Ishikawa (cell line): ENCODE data around the gene KCNIP4.

Source experiments
- CEBPB ChIP-seq: IDR thresholded peaks from 2 replicates; pipeline ENCODE4 v1.6.1; 2012
- CREB1 ChIP-seq: IDR thresholded peaks from 2 replicates; pipeline ENCODE4 v1.6.1; 2012; ENCODE audit warnings: low read depth
- EGR1 ChIP-seq: IDR thresholded peaks from 2 replicates; pipeline ENCODE4 v1.6.1; 2012
- EP300 ChIP-seq: IDR thresholded peaks from 2 replicates; pipeline ENCODE4 v1.6.1; 2012; ENCODE audit warnings: borderline replicate concordance
- FOXM1 ChIP-seq: IDR thresholded peaks from 2 replicates; pipeline ENCODE4 v1.6.1; 2012; ENCODE audit warnings: low read depth, borderline replicate concordance
- NFIC ChIP-seq: IDR thresholded peaks from 2 replicates; pipeline ENCODE4 v1.6.1; 2012
- RAD21 ChIP-seq: IDR thresholded peaks from 2 replicates; pipeline ENCODE4 v1.6.1; 2012; ENCODE audit warnings: low read depth
- TAF1 ChIP-seq: IDR thresholded peaks from 2 replicates; pipeline ENCODE4 v1.6.1; 2012; ENCODE audit warnings: low read depth, mild to moderate bottlenecking
- TCF12 ChIP-seq: IDR thresholded peaks from 2 replicates; pipeline ENCODE4 v1.6.1; 2012; ENCODE audit warnings: low read depth
- TEAD4 ChIP-seq: IDR thresholded peaks from 2 replicates; pipeline ENCODE4 v1.6.1; 2012
- YY1 ChIP-seq: IDR thresholded peaks from 2 replicates; pipeline ENCODE4 v1.6.1; 2012; ENCODE audit warnings: low read depth
- ZBTB7A ChIP-seq: IDR thresholded peaks from 2 replicates; pipeline ENCODE4 v1.6.1; 2012; ENCODE audit warnings: low read depth
- TF ChIP-seq, protein P1 (sequence below): IDR thresholded peaks from 2 replicates; pipeline ENCODE4 v1.6.1; 2012; ENCODE audit warnings: low read depth, mild to moderate bottlenecking
- TF ChIP-seq, protein P2 (sequence below): IDR thresholded peaks from 2 replicates; pipeline ENCODE4 v1.6.1; 2012
- TF ChIP-seq, protein P3 (sequence below): IDR thresholded peaks from 2 replicates; pipeline ENCODE4 v1.6.1; 2012

The KCNIP4 gene

DNA sequence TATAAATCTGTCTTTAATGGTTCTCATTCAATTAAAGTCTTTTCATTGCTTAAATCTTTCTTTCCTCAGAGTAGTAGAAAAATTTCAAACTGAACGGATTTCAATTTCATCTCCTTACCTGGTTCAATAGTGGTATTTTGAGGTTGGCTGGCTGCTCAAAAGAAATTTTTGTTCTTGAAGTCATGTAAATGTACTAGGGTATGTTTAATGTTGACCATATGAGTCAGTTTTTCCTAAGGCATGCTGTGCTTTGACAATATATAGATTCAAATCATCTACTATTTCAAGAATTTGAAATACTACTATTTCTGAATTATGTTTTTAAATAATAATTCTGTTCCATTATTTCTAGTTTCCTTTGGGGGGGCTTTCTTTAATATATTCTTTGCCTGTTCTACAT is 1142.9 kb downstream of the KCNIP4 start:
- TF ChIP-seq ZBTB7A (no peak), EGR1 (no peak), TCF12 (no peak), FOXM1 (no peak)
- TF ChIP-seq, protein P1, sequence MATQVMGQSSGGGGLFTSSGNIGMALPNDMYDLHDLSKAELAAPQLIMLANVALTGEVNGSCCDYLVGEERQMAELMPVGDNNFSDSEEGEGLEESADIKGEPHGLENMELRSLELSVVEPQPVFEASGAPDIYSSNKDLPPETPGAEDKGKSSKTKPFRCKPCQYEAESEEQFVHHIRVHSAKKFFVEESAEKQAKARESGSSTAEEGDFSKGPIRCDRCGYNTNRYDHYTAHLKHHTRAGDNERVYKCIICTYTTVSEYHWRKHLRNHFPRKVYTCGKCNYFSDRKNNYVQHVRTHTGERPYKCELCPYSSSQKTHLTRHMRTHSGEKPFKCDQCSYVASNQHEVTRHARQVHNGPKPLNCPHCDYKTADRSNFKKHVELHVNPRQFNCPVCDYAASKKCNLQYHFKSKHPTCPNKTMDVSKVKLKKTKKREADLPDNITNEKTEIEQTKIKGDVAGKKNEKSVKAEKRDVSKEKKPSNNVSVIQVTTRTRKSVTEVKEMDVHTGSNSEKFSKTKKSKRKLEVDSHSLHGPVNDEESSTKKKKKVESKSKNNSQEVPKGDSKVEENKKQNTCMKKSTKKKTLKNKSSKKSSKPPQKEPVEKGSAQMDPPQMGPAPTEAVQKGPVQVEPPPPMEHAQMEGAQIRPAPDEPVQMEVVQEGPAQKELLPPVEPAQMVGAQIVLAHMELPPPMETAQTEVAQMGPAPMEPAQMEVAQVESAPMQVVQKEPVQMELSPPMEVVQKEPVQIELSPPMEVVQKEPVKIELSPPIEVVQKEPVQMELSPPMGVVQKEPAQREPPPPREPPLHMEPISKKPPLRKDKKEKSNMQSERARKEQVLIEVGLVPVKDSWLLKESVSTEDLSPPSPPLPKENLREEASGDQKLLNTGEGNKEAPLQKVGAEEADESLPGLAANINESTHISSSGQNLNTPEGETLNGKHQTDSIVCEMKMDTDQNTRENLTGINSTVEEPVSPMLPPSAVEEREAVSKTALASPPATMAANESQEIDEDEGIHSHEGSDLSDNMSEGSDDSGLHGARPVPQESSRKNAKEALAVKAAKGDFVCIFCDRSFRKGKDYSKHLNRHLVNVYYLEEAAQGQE = no peak

DNA sequence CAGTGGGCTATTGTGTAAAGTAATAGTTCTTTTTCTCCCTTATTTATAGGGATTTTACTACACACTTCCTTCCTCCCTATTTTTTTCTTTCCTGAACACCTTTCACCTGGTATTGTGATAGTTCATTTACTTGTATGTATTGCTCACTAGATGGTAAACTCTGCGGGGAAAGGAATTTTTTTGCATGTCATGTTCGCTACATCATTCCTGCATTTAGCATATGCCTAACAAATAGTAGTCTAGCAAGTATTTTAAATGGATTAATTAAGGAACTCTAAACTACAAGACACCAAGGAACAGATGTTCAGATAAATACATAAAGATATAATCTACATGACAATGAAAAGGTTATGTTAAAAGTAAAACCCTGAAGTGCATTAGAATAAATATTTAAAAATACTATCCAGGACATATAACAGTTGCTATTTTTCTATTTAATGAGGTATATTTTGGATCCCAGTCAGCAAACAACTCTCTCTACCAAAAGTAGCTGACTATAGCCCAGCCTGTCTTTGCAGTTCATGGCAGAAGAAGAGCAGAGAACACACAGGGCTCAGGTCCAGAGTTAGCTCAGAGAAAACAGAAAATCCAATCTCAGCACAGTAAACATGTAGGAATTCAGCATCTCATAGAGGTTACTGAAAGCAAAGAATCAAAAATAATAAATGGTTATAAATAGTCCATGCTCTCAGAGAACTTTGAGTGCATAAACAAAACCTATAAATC is 1160.5 kb downstream of the KCNIP4 start:
- TF ChIP-seq, protein P1 = no peak
- no peak for TF ChIP-seq TAF1
- no peak for TF ChIP-seq TCF12
- no peak for TF ChIP-seq ZBTB7A
- TF ChIP-seq YY1 = no peak
- no peak for TF ChIP-seq TEAD4
- no peak for TF ChIP-seq RAD21
- TF ChIP-seq NFIC = no peak
- no peak for TF ChIP-seq FOXM1
- no peak for TF ChIP-seq CREB1
- TF ChIP-seq CEBPB = no peak
- TF ChIP-seq, protein P2, sequence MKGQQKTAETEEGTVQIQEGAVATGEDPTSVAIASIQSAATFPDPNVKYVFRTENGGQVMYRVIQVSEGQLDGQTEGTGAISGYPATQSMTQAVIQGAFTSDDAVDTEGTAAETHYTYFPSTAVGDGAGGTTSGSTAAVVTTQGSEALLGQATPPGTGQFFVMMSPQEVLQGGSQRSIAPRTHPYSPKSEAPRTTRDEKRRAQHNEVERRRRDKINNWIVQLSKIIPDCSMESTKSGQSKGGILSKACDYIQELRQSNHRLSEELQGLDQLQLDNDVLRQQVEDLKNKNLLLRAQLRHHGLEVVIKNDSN = no peak

DNA sequence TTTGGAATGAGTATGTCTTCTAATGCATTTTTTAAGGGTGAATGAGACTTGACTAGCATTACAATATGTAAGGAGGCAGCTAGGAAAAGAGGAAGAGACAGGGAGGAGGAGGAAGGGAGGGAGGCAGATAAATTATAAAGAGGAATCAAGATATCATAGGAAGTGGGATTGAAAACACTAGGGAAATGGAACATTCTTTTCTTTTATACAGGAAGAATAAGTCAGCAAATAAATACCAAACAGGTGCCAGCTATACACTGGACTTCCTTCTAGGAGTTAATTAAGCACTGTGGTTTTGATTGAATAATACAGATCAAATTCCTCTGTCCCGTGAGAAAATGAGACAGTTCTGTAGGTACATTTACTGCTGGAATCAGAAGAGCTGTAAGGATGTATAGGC is 1169.7 kb downstream of the KCNIP4 start:
- TF ChIP-seq TEAD4 = no peak
- no peak for TF ChIP-seq RAD21
- no peak for TF ChIP-seq NFIC
- TF ChIP-seq, protein P2 = no peak
- no peak for TF ChIP-seq EGR1
- no peak for TF ChIP-seq CREB1
- no peak for TF ChIP-seq TCF12
- TF ChIP-seq, protein P1 = no peak
- TF ChIP-seq FOXM1 = no peak
- no peak for TF ChIP-seq ZBTB7A
- TF ChIP-seq TAF1 = no peak
- TF ChIP-seq CEBPB = no peak
- no peak for TF ChIP-seq YY1
- no peak for TF ChIP-seq EP300
- TF ChIP-seq, protein P3, sequence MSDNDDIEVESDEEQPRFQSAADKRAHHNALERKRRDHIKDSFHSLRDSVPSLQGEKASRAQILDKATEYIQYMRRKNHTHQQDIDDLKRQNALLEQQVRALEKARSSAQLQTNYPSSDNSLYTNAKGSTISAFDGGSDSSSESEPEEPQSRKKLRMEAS = no peak

DNA sequence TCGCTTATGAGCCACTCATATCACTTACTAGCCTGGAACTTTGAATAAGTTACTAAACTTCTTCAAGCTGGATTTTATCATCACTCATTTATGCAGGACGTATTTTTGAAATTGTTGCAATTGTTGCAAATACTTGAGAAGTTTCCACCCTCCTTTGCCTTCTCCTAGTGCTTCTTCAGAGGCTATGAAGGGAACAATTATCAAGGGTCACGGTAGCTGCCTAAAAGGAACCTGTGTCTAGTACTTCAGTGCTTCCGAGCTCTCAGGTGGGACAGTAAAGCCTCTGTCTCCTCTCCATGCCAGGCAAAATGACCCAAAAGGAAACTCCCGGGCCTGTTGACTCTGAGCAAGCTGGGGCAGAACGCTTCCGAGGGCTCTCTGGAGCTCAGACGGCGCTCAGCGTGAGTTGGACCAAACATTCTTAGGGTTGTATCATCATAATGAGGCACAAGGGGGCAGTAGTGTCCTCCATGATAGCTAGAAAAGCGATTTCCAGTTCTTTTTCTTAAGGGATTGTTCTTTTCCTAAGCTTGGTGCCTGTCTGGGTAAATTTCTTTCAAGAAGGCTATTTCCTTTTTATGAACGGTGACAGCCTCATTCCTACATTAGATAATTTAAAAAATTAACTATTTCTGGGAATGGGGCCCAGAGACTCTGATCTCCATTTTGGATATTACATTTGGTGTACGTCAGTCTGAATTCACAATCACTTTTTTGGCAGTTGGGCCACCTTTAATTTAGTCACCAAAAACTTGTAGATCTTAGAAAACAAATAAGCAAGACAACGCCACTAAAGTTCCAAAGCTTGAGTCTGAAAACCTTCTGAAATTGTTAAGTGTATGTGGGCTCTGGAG is 1175.2 kb downstream of the KCNIP4 start:
- TF ChIP-seq YY1 = no peak
- TF ChIP-seq, protein P3 = no peak
- TF ChIP-seq EGR1 = no peak
- TF ChIP-seq, protein P1 = no peak
- TF ChIP-seq NFIC = no peak
- TF ChIP-seq, protein P2 = no peak
- peak; percentile 88 for TF ChIP-seq RAD21
- TF ChIP-seq TCF12 = no peak
